K562 (cell line): Measurements from ENCODE around the gene NTSR1. TPM values are rescaled to one million over a fixed set of nuclear protein-coding genes. Genes with fewer than 3 reads are reported as not detected.
A peak's percentile ranks its signal among the peaks of the same experiment; 100 is the strongest.

Experiments used
- BHLHE40 ChIP-seq: IDR thresholded peaks from 2 replicates; pipeline ENCODE4 v1.6.1; 2011; ENCODE audit warnings: low read length, improper control_type of control experiment
- CCAR2 ChIP-seq: fragments of 200-400 bp; formaldehyde crosslinking; IDR thresholded peaks from 2 replicates; pipeline ENCODE4 v1.6.1; 2017; ENCODE audit warnings: mild to moderate bottlenecking, low read depth, low read length
- CTBP1 ChIP-seq: fragments of 450-650 bp; IDR thresholded peaks from 2 replicates; pipeline ENCODE4 v1.6.1; 2016; ENCODE audit warnings: borderline replicate concordance
- CXXC5 ChIP-seq: fragments of 250-450 bp; sonication (Bioruptor Pico); IDR thresholded peaks from 2 replicates; pipeline ENCODE4 v1.8.0; 2022; ENCODE audit warnings: inconsistent platforms, mild to moderate bottlenecking, moderate library complexity
- ILF3 ChIP-seq: fragments of 450-650 bp; IDR thresholded peaks from 2 replicates; pipeline ENCODE4 v1.6.1; 2018; ENCODE audit warnings: antibody characterized with exemption, mild to moderate bottlenecking, moderate library complexity, borderline replicate concordance
- KDM4B ChIP-seq, 2 experiments: fragments of 450-650 bp in 1 of 2; sonication (generic) in 1 of 2; IDR thresholded peaks; 2 replicates each; pipeline ENCODE4 v1.6.1; 2016 to 2017; ENCODE audit warnings: borderline replicate concordance in 2 of 2, antibody characterized with exemption in 1 of 2, low read depth in 1 of 2, mild to moderate bottlenecking in 1 of 2
- MAZ ChIP-seq, 2 experiments: fragments of 450-650 bp in 1 of 2; sonication (generic) in 1 of 2; formaldehyde crosslinking; IDR thresholded peaks in 1 of 2; conservative IDR thresholded peaks in 1 of 2; 2 replicates each; pipeline versions ENCODE4 v1.4.0 to v1.5.0; 2020; ENCODE audit warnings: mild to moderate bottlenecking in 1 of 2, missing genetic modification reagents in 1 of 2
- MTA1 ChIP-seq: fragments of 450-650 bp; IDR thresholded peaks from 2 replicates; pipeline ENCODE4 v1.6.1; 2017; ENCODE audit warnings: borderline replicate concordance
- MTF1 ChIP-seq: fragments of 250-450 bp; sonication (Bioruptor Pico); IDR thresholded peaks from 2 replicates; pipeline ENCODE4 v1.9.0; 2021; ENCODE audit warnings: moderate library complexity, mild to moderate bottlenecking, inconsistent platforms, borderline replicate concordance
- PPARD ChIP-seq: fragments of 250-450 bp; sonication (Bioruptor Pico); IDR thresholded peaks from 2 replicates; pipeline ENCODE4 v1.8.0; 2022; ENCODE audit warnings: inconsistent platforms, mild to moderate bottlenecking, moderate library complexity
- RB1 ChIP-seq: fragments of 450-650 bp; IDR thresholded peaks from 2 replicates; pipeline ENCODE4 v1.6.1; 2017; ENCODE audit warnings: low read depth, mild to moderate bottlenecking
- SMARCB1 ChIP-seq: IDR thresholded peaks from 2 replicates; pipeline ENCODE4 v1.6.1; 2011; ENCODE audit warnings: improper control_type of control experiment, low read depth; ENCODE audit not compliant: insufficient read length
- STAT5A ChIP-seq: IDR thresholded peaks from 2 replicates; pipeline ENCODE4 v1.6.1; 2012; ENCODE audit warnings: low read length, inconsistent platforms, borderline replicate concordance
- SUPT5H ChIP-seq: fragments of 450-650 bp; IDR thresholded peaks from 2 replicates; pipeline ENCODE4 v1.6.1; 2016
- ZFP36 ChIP-seq: fragments of 150-350 bp; IDR thresholded peaks from 2 replicates; pipeline ENCODE4 v1.6.1; 2018; ENCODE audit warnings: low read length, low read depth; ENCODE audit not compliant: partially characterized antibody
- ZNF12 ChIP-seq: sonication (generic); formaldehyde crosslinking; IDR thresholded peaks from 2 replicates; pipeline ENCODE4 v1.4.0; 2020; ENCODE audit warnings: mild to moderate bottlenecking, missing genetic modification reagents
- ZNF212 ChIP-seq: fragments of 450-650 bp; formaldehyde crosslinking; IDR thresholded peaks from 2 replicates; pipeline ENCODE4 v1.4.0; 2020; ENCODE audit warnings: mild to moderate bottlenecking
- ZNF76 ChIP-seq: fragments of 250-450 bp; sonication (Bioruptor Pico); IDR thresholded peaks from 2 replicates; pipeline ENCODE4 v1.4.0; 2020; ENCODE audit warnings: mild to moderate bottlenecking, moderate library complexity, borderline replicate concordance
- ZNF766 ChIP-seq: fragments of 200-800 bp; sonication (Bioruptor generic); conservative IDR thresholded peaks from 2 replicates; pipeline ENCODE4 v1.6.1; 2016; ENCODE audit warnings: missing genetic modification characterization, missing compliant biosample characterization
- polyA plus RNA-seq, 8 experiments: library from polyadenylated mRNA; depleted of rRNA in 4 of 8; stranded (reverse) in 5 of 8; unstranded in 3 of 8; fragments of >200 nt; fragmentation: Nextera tagmentation in 2 of 8; fragmentation: Illumina TruSeq in 1 of 8; extraction: Ambion mirVana in 2 of 8; extraction: Trizol in 1 of 8; gene quantifications; 2 replicates each; pipeline versions ENCODE4 v1.2.1 to v1.2.3, GENCODE V29; 2011 to 2014; ENCODE audit warnings: inconsistent platforms in 1 of 8, missing spikeins in 1 of 8
- total RNA-seq, 7 experiments: library from RNA; depleted of rRNA in 6 of 7; stranded (reverse); fragments of >200 nt in 6 of 7; fragmentation: Illumina TruSeq in 2 of 7; extraction: Trizol in 2 of 7; gene quantifications; 2 replicates each; pipeline versions ENCODE4 v1.2.1 to v1.2.3, GENCODE V29; 2011 to 2021; ENCODE audit warnings: low replicate concordance in 1 of 7
- TF ChIP-seq, protein P1 (sequence below), 2 experiments: fragments of 200-800 bp in 1 of 2; sonication (Bioruptor generic) in 1 of 2; sonication (generic) in 1 of 2; formaldehyde crosslinking in 1 of 2; IDR thresholded peaks in 1 of 2; conservative IDR thresholded peaks in 1 of 2; 2 replicates each; pipeline versions ENCODE4 v1.5.0 to v1.6.1; 2016 to 2020; ENCODE audit warnings: missing compliant biosample characterization in 1 of 2, missing genetic modification characterization in 1 of 2, missing genetic modification reagents in 1 of 2
- TF ChIP-seq, protein P2 (sequence below): sonication (generic); formaldehyde crosslinking; IDR thresholded peaks from 2 replicates; pipeline ENCODE4 v1.8.0; 2022; ENCODE audit warnings: mild to moderate bottlenecking, missing genetic modification reagents
- TF ChIP-seq, protein P3 (sequence below): conservative IDR thresholded peaks from 2 replicates; pipeline ENCODE4 v1.6.1; 2011; ENCODE audit warnings: low read depth, mild to moderate bottlenecking, low read length; ENCODE audit not compliant: control insufficient read depth
- TF ChIP-seq, protein P4 (sequence below), 2 experiments: fragments of 450-650 bp in 1 of 2; sonication (generic) in 1 of 2; formaldehyde crosslinking in 1 of 2; IDR thresholded peaks in 1 of 2; conservative IDR thresholded peaks in 1 of 2; 2 replicates each; pipeline versions ENCODE4 v1.6.1 to v1.8.1; 2016 to 2023; ENCODE audit warnings: mild to moderate bottlenecking in 2 of 2, moderate library complexity in 2 of 2, inconsistent platforms in 1 of 2, missing genetic modification reagents in 1 of 2

NTSR1 gene
- total and polyA plus RNA-seq, 9 of the 15 experiments (the other 6 are each of a cell fraction or from before 2014, with no cell fraction given): 0.04 to 0.40 (median 0.13) TPM; not detected in 3

DNA sequence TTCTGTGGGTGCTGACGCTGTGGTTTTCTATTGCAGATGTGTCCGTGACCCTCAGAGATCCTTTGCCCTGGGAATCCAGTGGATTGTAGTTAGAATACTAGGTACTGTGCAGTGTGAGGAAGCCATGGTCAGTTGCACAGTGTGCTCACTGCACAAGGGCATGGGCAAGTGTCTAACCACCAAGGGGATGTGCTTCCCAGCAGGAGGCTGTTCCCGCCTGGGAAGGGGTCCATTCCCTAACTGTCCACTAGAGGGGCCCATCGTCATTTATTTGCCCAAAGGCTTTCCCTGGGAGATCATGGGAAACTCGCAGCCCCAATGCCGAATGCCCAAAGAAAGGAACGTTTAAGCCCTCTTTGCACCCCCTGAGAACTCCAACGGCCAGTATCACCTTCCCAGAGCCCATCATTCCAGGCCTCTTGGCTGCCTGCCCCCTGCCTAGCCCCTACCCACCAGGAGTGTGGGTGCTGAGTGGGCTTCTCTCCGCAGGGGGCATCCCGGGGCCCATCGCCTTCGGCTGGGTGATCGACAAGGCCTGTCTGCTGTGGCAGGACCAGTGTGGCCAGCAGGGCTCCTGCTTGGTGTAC lies 40.1 kb upstream of the NTSR1 start (continued):
- TF ChIP-seq, protein P1, sequence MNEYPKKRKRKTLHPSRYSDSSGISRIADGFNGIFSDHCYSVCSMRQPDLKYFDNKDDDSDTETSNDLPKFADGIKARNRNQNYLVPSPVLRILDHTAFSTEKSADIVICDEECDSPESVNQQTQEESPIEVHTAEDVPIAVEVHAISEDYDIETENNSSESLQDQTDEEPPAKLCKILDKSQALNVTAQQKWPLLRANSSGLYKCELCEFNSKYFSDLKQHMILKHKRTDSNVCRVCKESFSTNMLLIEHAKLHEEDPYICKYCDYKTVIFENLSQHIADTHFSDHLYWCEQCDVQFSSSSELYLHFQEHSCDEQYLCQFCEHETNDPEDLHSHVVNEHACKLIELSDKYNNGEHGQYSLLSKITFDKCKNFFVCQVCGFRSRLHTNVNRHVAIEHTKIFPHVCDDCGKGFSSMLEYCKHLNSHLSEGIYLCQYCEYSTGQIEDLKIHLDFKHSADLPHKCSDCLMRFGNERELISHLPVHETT (CRISPR knock-in tag; conservative IDR thresholded peaks at IDR 0.05 in 1 of 2, IDR thresholded peaks at IDR 0.05 in 1 of 2): no peak
- TF ChIP-seq CTBP1 (peak; percentile 22; the same call in 1 of the 2 replicates), MTA1 (no peak), PPARD (CRISPR knock-in tag) (no peak), STAT5A (no peak), ZFP36 (no peak), MAZ (CRISPR knock-in tag; conservative IDR thresholded peaks at IDR 0.05 in 1 of 2, IDR thresholded peaks at IDR 0.05 in 1 of 2) (peak in 1 of 2 experiments; percentile 52; a peak in 1 of 4 replicates), BHLHE40 (0 out of 2 replicates have a peak, but pooled peaks have one; percentile 23), ILF3 (no peak), MTF1 (no peak), CCAR2 (no peak), ZNF766 (CRISPR knock-in tag) (no peak), SMARCB1 (no peak), CXXC5 (CRISPR knock-in tag) (no peak), ZNF76 (CRISPR knock-in tag) (no peak), SUPT5H (no peak), KDM4B (IDR thresholded peaks at IDR 0.05; ENCODE audit: borderline replicate concordance in 2 of 2, low read depth in 1 of 2) (no peak), RB1 (peak; percentile 68; the same call in 1 of the 2 replicates), ZNF12 (CRISPR knock-in tag) (no peak), ZNF212 (CRISPR knock-in tag) (no peak)
- TF ChIP-seq, protein P2, sequence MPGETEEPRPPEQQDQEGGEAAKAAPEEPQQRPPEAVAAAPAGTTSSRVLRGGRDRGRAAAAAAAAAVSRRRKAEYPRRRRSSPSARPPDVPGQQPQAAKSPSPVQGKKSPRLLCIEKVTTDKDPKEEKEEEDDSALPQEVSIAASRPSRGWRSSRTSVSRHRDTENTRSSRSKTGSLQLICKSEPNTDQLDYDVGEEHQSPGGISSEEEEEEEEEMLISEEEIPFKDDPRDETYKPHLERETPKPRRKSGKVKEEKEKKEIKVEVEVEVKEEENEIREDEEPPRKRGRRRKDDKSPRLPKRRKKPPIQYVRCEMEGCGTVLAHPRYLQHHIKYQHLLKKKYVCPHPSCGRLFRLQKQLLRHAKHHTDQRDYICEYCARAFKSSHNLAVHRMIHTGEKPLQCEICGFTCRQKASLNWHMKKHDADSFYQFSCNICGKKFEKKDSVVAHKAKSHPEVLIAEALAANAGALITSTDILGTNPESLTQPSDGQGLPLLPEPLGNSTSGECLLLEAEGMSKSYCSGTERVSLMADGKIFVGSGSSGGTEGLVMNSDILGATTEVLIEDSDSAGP (CRISPR knock-in tag): no peak
- TF ChIP-seq, protein P3, sequence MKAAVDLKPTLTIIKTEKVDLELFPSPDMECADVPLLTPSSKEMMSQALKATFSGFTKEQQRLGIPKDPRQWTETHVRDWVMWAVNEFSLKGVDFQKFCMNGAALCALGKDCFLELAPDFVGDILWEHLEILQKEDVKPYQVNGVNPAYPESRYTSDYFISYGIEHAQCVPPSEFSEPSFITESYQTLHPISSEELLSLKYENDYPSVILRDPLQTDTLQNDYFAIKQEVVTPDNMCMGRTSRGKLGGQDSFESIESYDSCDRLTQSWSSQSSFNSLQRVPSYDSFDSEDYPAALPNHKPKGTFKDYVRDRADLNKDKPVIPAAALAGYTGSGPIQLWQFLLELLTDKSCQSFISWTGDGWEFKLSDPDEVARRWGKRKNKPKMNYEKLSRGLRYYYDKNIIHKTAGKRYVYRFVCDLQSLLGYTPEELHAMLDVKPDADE: no peak
- TF ChIP-seq, protein P4, sequence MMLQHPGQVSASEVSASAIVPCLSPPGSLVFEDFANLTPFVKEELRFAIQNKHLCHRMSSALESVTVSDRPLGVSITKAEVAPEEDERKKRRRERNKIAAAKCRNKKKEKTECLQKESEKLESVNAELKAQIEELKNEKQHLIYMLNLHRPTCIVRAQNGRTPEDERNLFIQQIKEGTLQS (IDR thresholded peaks at IDR 0.05): no peak
- TF ChIP-seq, protein P4 (CRISPR knock-in tag; conservative IDR thresholded peaks at IDR 0.05): no peak
